ENCODE results near the gene HSPA8.
"Not testable (repeated sequence)": the region's sequence is repeated elsewhere in the genome, so short reads cannot be mapped to it uniquely, and the experiment has no call there.

The HSPA8 gene

GRCh38 chr11:123072332-123072761 lies 10.4 kb upstream of the HSPA8 start:
- no peak for DNase-seq (ENCODE audit: low spot score)

GRCh38 chr11:123069908-123070821 lies 8.2 kb upstream of the HSPA8 start:
- DNase-seq (ENCODE audit: low spot score): no peak

- DNase-seq (ENCODE audit: low spot score): no peak
Measured at GRCh38 chr11:123065621-123066020, 3.7 kb upstream of the HSPA8 start.

GRCh38 chr11:123063826-123064657 lies 2.1 kb upstream of the HSPA8 start:
- no peak for DNase-seq (ENCODE audit: low spot score)

- no peak for DNase-seq (ENCODE audit: low spot score)
Measured at GRCh38 chr11:123062892-123063825, 1.2 kb upstream of the HSPA8 start.

- peak; percentile 95 for DNase-seq (ENCODE audit: low spot score)
Measured at GRCh38 chr11:123062158-123062891, 389 bp upstream of the HSPA8 start.

- DNase-seq (ENCODE audit: low spot score): no peak
Measured at GRCh38 chr11:123060277-123061000, 1.5 kb downstream of the HSPA8 start.

GRCh38 chr11:123059041-123059920 lies 2.7 kb downstream of the HSPA8 start:
- not testable (repeated sequence) for DNase-seq (ENCODE audit: low spot score)

- DNase-seq (ENCODE audit: low spot score): no peak
Measured at GRCh38 chr11:123057661-123058305, 4.2 kb downstream of the HSPA8 start.

- no peak for DNase-seq (ENCODE audit: low spot score)
Measured at GRCh38 chr11:123056835-123057491, 5.0 kb downstream of the HSPA8 start.

GRCh38 chr11:123055191-123055901 lies 6.6 kb downstream of the HSPA8 start:
- DNase-seq (ENCODE audit: low spot score): no peak

GRCh38 chr11:123054301-123055065 lies 7.5 kb downstream of the HSPA8 start:
- peak; percentile 68 for DNase-seq (ENCODE audit: low spot score)

- no peak for DNase-seq (ENCODE audit: low spot score)
Measured at GRCh38 chr11:123052901-123053721, 8.8 kb downstream of the HSPA8 start.

GRCh38 chr11:123051634-123052033 lies 10.3 kb downstream of the HSPA8 start:
- no peak for DNase-seq (ENCODE audit: low spot score)

GRCh38 chr11:123051146-123051545 lies 10.8 kb downstream of the HSPA8 start:
- DNase-seq (ENCODE audit: low spot score): no peak

GRCh38 chr11:123047947-123048293 lies 14.0 kb downstream of the HSPA8 start:
- DNase-seq (ENCODE audit: low spot score): no peak

Measured in AG08396 (cell line).